Fibroblast of upper back skin (primary cell): ENCODE results near the gene ADK.
A peak's percentile ranks its signal among the peaks of the same experiment; 100 is the strongest.

Source experiments
- DNase-seq: peaks from one replicate; pipeline ENCODE4 v3.0.0-alpha.2; 2013

ADK gene

GRCh38 chr10:74753442-74754211, 602.6 kb downstream of the ADK start:
- DNase-seq, result peak; percentile 98

GRCh38 chr10:74754381-74754821, 603.4 kb downstream of the ADK start:
- peak; percentile 72 for DNase-seq

GRCh38 chr10:74755273-74755672, 604.3 kb downstream of the ADK start:
- DNase-seq, result no peak
